ENCODE data around the gene JAML.

Gene JAML

GRCh38 chr11:118206391-118207031, 18.3 kb downstream of the JAML start:
- intact Hi-C loops (cut with DNase I; ENCODE audit: low total_unique reads) = no loop called here
- Histone ChIP-seq H3K9me3 (no peaks in the 10 kb centered on the region), H3K4me1 (no peaks in the 10 kb centered on the region)

DNA sequence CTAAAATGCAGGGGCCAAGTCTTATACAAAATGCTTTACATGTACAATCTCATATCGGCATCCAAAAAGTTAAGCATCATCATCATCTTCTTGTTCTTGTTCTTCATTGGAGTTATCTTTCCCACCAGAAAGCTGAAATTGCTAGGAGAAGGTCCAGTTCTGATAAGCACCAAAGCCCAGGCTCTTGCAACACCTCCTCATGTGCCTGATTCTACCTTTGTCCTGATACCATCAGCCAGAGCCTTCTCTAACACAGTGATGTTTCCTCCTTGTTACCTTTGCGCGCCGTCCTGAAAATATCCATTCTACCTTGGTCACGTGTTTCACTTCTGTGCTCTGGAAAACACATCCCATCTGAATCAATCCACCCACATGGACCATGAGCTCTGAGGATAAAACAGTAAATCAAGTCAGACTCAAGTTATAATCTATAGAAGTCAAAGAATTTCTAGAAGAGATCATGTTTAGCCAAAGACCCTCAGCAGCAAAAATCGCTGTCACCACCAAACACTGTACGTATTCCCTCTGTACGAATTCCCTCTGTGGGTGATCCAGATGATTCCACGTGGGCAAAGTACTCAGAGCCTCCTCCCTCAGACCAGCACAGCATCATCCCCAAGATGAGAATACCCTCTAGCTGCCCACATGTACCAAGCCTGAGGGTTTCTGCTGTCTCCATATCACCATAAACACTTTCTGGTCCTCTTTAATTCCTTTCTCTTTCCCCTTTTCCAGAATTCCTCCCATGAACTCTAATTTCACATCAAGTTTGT, 19.0 kb downstream of the JAML start:
- H3K27ac ChIP-seq = no peak overlapping the region
- H3K4me1 ChIP-seq = no peaks in the 10 kb centered on the region
- no peaks in the 10 kb centered on the region for H3K36me3 ChIP-seq
- no peaks in the 10 kb centered on the region for H3K9me3 ChIP-seq
- peaks cover 0 to 33% of the 10 kb centered on the region in 2 donors for H3K27me3 ChIP-seq
- TF ChIP-seq CTCF (IDR thresholded peaks at IDR 0.05) = no peak
- no peak overlapping the region for H3K4me3 ChIP-seq
- intact Hi-C loops (cut with DNase I; ENCODE audit: low total_unique reads) = no loop called here
- no peak for DNase-seq

More at GRCh38 chr11:118206391-118207031, 18.3 kb downstream of the JAML start:
- Histone ChIP-seq H3K4me3 (no peak overlapping the region), H3K27ac (no peak overlapping the region), H3K27me3 (peaks cover 0 to 34% of the 10 kb centered on the region in 2 donors), H3K36me3 (no peaks in the 10 kb centered on the region)
- DNase-seq = peak in 1 of 2 donors; percentile 43
- TF ChIP-seq CTCF (IDR thresholded peaks at IDR 0.05) = no peak

DNA sequence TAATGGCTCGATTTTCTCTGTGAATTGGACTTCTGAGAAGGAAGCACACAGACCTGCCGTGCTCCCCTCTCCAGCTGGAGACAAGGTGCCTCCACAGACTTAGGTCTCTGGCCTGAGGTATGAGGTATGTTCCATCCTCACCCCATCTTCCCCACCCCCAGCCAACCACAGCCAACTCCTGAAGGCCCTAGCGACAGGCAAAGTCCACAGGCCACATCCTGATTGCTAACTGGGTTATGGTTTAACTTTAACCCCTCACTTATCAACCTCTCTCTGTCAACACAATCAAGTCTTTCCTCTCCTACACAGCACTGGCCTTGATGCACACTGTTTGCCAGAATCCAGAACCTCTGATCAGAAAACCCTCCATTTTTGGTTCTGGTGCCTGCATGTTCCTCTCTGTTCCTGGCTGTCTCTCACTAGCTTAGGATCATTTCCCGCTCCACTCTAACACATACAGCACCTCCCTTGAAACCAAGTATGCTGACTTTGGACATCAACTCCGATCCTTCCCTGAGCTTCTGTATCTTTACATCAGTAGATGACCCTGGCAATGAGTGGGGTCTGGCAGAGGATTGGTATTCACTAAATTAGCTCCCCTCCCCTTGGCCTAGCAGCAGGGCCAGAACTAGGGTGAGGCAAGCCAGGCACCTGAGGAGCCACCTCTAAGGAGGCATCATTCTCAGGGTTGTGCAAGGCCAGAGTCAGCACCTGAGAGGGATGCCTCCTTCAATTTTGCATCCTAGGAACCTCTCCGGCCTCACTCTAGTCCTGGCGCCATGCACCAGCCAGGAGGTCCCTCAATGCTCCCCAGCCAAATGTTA, 22.0 kb downstream of the JAML start:
- H3K4me3 ChIP-seq = no peak overlapping the region
- no peak for DNase-seq
- no peaks in the 10 kb centered on the region for H3K36me3 ChIP-seq
- H3K9me3 ChIP-seq = no peaks in the 10 kb centered on the region
- no peak overlapping the region for H3K27ac ChIP-seq
- H3K4me1 ChIP-seq = no peaks in the 10 kb centered on the region
- intact Hi-C loops (cut with DNase I; ENCODE audit: low total_unique reads) = no loop called here
- peaks cover 0 to 16% of the 10 kb centered on the region in 2 donors for H3K27me3 ChIP-seq
- no peak for TF ChIP-seq CTCF (IDR thresholded peaks at IDR 0.05)

- no peak for TF ChIP-seq CTCF (IDR thresholded peaks at IDR 0.05)
- no peaks in the 10 kb centered on the region for H3K4me1 ChIP-seq
- no peak for DNase-seq
- peaks cover 0 to 14% of the 10 kb centered on the region in 2 donors for H3K27me3 ChIP-seq
- no peak overlapping the region for H3K4me3 ChIP-seq
- no peaks in the 10 kb centered on the region for H3K36me3 ChIP-seq
- no peak overlapping the region for H3K27ac ChIP-seq
- intact Hi-C loops (cut with DNase I; ENCODE audit: low total_unique reads) = no loop called here
- H3K9me3 ChIP-seq = no peaks in the 10 kb centered on the region
Measured at GRCh38 chr11:118201966-118202365, 22.8 kb downstream of the JAML start.

DNA sequence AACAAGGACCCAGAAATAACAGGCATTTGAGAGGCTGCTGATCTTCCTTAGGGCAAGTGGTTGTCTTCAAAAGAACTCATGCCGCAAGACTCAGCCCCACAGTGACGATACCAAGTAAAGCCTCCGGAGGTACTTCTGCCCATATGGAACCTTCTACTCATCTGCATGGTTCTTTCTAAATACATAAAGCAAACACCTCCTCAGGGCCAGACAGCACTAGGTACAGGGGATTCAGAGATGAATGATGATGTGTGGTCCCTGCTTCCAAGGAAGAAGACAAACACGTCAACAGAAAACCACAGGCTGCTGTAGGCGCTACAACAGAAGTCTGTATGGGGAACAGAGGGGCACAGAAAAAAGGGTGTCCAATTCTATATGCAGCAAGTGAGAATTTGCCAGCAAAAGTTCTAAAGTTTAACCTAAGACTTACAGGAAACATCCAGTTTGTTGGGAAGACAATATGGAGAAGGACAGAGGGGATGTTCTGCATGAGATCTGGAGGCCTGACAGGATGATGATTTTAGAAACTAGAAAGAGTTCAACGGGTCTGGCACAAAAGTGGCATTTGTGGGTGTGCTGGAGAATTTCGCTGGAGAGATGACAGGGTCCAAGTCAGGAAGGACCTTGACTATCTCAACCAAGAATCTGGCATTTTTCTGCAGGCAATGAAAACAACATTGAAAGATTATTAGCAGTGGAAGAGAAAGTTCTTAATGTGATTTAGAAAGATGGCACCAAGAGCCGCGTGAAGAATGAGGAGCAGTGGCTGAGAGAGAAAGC, 23.7 kb downstream of the JAML start:
- Histone ChIP-seq H3K4me1 (no peaks in the 10 kb centered on the region), H3K36me3 (no peaks in the 10 kb centered on the region), H3K9me3 (no peaks in the 10 kb centered on the region), H3K4me3 (no peak overlapping the region), H3K27ac (no peak overlapping the region), H3K27me3 (peaks cover 0 to 11% of the 10 kb centered on the region in 2 donors)
- no peak for DNase-seq
- intact Hi-C loops (cut with DNase I; ENCODE audit: low total_unique reads) = no loop called here
- TF ChIP-seq CTCF (IDR thresholded peaks at IDR 0.05) = no peak
